Transverse colon (tissue), 3 donors: ENCODE results near the gene PRICKLE2.

Source experiments
- POLR2A ChIP-seq: fragments of 450-650 bp; IDR thresholded peaks from one replicate; pipeline ENCODE4 v1.6.1; 2016; ENCODE audit warnings: antibody characterized with exemption, mild to moderate bottlenecking, moderate library complexity
- TF ChIP-seq, protein P1 (sequence below), 5 experiments: fragments of 200-600 bp in 3 of 5; fragments of 450-650 bp in 2 of 5; sonication (generic) in 3 of 5; IDR thresholded peaks; 1 replicate in 2 of 5; 2 replicates in 3 of 5; pipeline ENCODE4 v1.5.1; 2016 to 2017; ENCODE audit warnings: antibody characterized with exemption in 5 of 5, inconsistent platforms in 3 of 5, mild to moderate bottlenecking in 2 of 5, moderate library complexity in 1 of 5

DNA sequence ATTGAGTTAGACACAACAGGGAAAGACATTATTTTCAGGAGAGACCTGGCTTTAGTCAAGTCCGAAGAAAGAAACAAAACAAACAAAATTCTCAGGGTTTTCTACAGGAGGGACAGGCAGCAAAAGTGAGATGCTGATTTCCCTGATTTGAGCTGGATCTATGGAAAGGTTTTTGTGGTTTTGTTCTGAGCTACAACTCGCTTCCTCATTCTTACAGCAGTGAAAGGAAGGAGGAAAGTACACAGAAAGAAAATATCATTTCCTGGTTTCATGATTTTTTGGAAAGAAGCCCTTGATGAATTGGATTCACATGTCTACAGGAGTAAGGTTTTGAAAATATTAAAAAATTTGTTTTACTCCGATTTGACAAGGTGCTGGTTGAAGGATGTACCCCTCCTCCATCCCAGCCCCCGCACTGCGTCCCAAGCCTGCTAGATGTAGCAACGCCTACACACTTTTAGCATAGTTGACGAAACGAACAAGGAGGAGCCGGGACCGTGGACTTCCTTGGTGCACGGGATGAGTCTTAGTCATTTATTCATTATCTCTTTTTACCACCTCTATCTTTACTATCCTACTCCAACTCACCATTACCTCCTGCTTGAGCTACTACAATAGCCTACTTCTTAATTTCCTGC lies 10.8 kb downstream of the PRICKLE2 start:
- TF ChIP-seq POLR2A = no peak
- TF ChIP-seq, protein P1, sequence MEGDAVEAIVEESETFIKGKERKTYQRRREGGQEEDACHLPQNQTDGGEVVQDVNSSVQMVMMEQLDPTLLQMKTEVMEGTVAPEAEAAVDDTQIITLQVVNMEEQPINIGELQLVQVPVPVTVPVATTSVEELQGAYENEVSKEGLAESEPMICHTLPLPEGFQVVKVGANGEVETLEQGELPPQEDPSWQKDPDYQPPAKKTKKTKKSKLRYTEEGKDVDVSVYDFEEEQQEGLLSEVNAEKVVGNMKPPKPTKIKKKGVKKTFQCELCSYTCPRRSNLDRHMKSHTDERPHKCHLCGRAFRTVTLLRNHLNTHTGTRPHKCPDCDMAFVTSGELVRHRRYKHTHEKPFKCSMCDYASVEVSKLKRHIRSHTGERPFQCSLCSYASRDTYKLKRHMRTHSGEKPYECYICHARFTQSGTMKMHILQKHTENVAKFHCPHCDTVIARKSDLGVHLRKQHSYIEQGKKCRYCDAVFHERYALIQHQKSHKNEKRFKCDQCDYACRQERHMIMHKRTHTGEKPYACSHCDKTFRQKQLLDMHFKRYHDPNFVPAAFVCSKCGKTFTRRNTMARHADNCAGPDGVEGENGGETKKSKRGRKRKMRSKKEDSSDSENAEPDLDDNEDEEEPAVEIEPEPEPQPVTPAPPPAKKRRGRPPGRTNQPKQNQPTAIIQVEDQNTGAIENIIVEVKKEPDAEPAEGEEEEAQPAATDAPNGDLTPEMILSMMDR (IDR thresholded peaks at IDR 0.05) = no peak
